ENCODE results near the gene KCNIP4.

KCNIP4 gene

GRCh38 chr4:21061902-21062301, 886.7 kb downstream of the KCNIP4 start:
- no peak for DNase-seq (ENCODE audit: low read depth)

GRCh38 chr4:21046141-21046540, 902.4 kb downstream of the KCNIP4 start:
- DNase-seq (ENCODE audit: low read depth), result no peak

GRCh38 chr4:21045119-21045518, 903.5 kb downstream of the KCNIP4 start:
- DNase-seq (ENCODE audit: low read depth), result no peak

- no peak for DNase-seq (ENCODE audit: low read depth)
Measured at GRCh38 chr4:21041708-21042107, 906.9 kb downstream of the KCNIP4 start.

- no peak for DNase-seq (ENCODE audit: low read depth)
Measured at GRCh38 chr4:21034728-21035127, 913.8 kb downstream of the KCNIP4 start.

GRCh38 chr4:21032089-21032645, 916.4 kb downstream of the KCNIP4 start:
- no peak for DNase-seq (ENCODE audit: low read depth)

GRCh38 chr4:21018817-21019216, 929.8 kb downstream of the KCNIP4 start:
- DNase-seq (ENCODE audit: low read depth), result no peak

- no peak for DNase-seq (ENCODE audit: low read depth)
Measured at GRCh38 chr4:21013501-21013900, 935.1 kb downstream of the KCNIP4 start.

- DNase-seq (ENCODE audit: low read depth), result no peak
Measured at GRCh38 chr4:21012851-21013331, 935.7 kb downstream of the KCNIP4 start.

- DNase-seq (ENCODE audit: low read depth), result no peak
Measured at GRCh38 chr4:21011106-21011505, 937.5 kb downstream of the KCNIP4 start.

- no peak for DNase-seq (ENCODE audit: low read depth)
Measured at GRCh38 chr4:21009956-21010355, 938.6 kb downstream of the KCNIP4 start.

- no peak for DNase-seq (ENCODE audit: low read depth)
Measured at GRCh38 chr4:21005647-21006046, 942.9 kb downstream of the KCNIP4 start.

- DNase-seq (ENCODE audit: low read depth), result no peak
Measured at GRCh38 chr4:21002976-21003375, 945.6 kb downstream of the KCNIP4 start.

GRCh38 chr4:21002286-21002685, 946.3 kb downstream of the KCNIP4 start:
- DNase-seq (ENCODE audit: low read depth), result no peak

GRCh38 chr4:21001490-21001889, 947.1 kb downstream of the KCNIP4 start:
- DNase-seq (ENCODE audit: low read depth), result no peak

GRCh38 chr4:20997886-20998285, 950.7 kb downstream of the KCNIP4 start:
- no peak for DNase-seq (ENCODE audit: low read depth)

- no peak for DNase-seq (ENCODE audit: low read depth)
Measured at GRCh38 chr4:20995610-20996009, 953.0 kb downstream of the KCNIP4 start.

GRCh38 chr4:20995015-20995414, 953.6 kb downstream of the KCNIP4 start:
- DNase-seq (ENCODE audit: low read depth), result no peak

GRCh38 chr4:20992002-20992401, 956.6 kb downstream of the KCNIP4 start:
- DNase-seq (ENCODE audit: low read depth), result no peak

- DNase-seq (ENCODE audit: low read depth), result no peak
Measured at GRCh38 chr4:20987191-20987590, 961.4 kb downstream of the KCNIP4 start.

- DNase-seq (ENCODE audit: low read depth), result no peak
Measured at GRCh38 chr4:20984576-20984836, 964.1 kb downstream of the KCNIP4 start.

- DNase-seq (ENCODE audit: low read depth), result no peak
Measured at GRCh38 chr4:20983763-20984575, 964.6 kb downstream of the KCNIP4 start.

- DNase-seq (ENCODE audit: low read depth), result no peak
Measured at GRCh38 chr4:20982544-20982943, 966.0 kb downstream of the KCNIP4 start.

- DNase-seq (ENCODE audit: low read depth), result no peak
Measured at GRCh38 chr4:20960291-20960690, 988.3 kb downstream of the KCNIP4 start.
